GM23248 (cell line): ENCODE data around the gene CDX2.
A peak's percentile ranks its signal among the peaks of the same experiment; 100 is the strongest.

Source experiments
- EZH2 ChIP-seq: fragments of 200-600 bp; sonication (generic); IDR thresholded peaks from 2 replicates; pipeline ENCODE4 v1.6.1; 2018; ENCODE audit warnings: antibody characterized with exemption, mild to moderate bottlenecking; ENCODE audit not compliant: insufficient read depth, poor library complexity, severe bottlenecking
- EZH2phosphoT487 ChIP-seq: fragments of 200-600 bp; sonication (generic); IDR thresholded peaks from 2 replicates; pipeline ENCODE4 v1.6.1; 2018; ENCODE audit warnings: antibody characterized with exemption, moderate library complexity, mild to moderate bottlenecking, low read depth; ENCODE audit not compliant: insufficient read depth

DNA sequence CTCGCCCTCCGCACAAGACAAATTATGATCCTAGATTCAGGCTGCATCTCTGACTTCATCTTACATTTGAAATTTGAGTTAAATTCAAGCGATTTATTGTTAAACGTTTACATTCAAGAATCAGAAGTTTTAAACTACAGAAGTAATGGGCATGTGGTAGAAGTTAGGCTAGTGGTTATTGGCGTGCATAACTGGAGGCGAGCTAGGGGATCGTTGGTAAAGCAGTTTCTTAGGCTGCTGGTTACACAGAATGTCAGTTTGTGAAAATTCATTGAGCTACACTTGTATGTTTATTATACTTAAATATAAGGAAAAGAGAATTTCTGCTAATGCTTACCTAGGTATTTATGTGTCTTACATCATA lies 733 bp upstream of the CDX2 start:
- TF ChIP-seq EZH2 (peak; percentile 93), EZH2phosphoT487 (no peak)
